ENCODE results near the gene TCP10L. TPM values are rescaled to one million over a fixed set of nuclear protein-coding genes. Genes with fewer than 3 reads are reported as not detected.

The TCP10L gene
- total and polyA plus RNA-seq, 2 of the 13 experiments (the other 11 are each of a cell fraction or from before 2014, with no cell fraction given): 0.90 to 2.4 TPM

DNA sequence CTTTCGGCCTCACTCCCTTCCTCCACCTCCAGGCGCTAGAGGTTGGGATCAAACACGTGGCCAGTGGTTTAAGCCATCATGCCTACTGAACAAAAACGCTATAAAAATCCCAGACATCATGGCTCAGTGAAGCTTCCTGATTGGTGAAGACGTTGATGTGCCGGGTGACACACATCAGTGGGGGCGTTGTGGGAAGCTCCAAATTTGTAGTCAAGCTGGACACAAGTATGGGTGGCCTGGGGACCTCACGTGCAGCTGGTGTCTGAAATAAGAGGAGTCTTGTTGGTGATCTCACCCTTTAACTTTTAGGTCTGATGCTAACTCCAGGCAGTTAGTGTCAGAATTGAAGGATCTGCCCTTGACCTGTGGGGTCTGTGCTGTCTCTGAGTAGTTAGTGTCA is 20.1 kb upstream of the TCP10L start:
- no peak for FAIRE-seq

DNA sequence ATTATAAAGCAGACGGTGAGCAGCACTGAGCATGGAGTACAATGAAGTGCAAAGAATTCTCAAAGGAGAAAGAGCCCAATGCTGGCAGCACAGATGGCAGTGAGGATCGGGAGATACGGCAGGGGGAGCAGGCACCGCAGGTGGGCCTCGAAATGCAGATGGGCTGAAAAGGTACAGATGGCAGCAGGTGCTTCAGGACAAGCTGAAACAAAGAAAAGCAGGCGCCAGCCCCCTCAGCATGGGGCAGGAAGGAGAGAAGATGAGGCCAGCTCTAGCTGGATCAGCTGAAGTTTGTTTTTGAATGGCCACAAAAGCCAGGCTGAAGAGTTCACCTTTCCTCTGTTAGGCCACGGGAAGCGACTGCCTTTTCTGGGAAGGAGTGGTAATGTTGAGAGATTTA is 19.1 kb upstream of the TCP10L start:
- Histone ChIP-seq H3K27ac (ENCODE audit: extremely low read length, insufficient read depth, low read length) (no peak overlapping the region), H3K9ac (ENCODE audit: insufficient read depth, low read depth, low read length) (no peak overlapping the region), H3K4me3 (replicated peaks in 1 of 3; ENCODE audit: insufficient read depth in 1 of 3, low read depth in 2 of 3, low read length in 3 of 3) (no peak overlapping the region), H3K36me3 (replicated peaks in 1 of 2; ENCODE audit: control insufficient read depth in 1 of 2, insufficient read depth in 2 of 2, low read length in 2 of 2) (peaks cover 28 to 64% of the 10 kb centered on the region in 2 experiments), H3K79me2 (ENCODE audit: insufficient read depth, low read length) (no peaks in the 10 kb centered on the region), H2AFZ (ENCODE audit: low read length) (no peak overlapping the region), H3K4me1 (ENCODE audit: insufficient read depth, low read length) (peaks cover 5% of the 10 kb centered on the region), H3K27me3 (ENCODE audit: control insufficient read depth in 1 of 2, insufficient read depth in 2 of 2, low read length in 2 of 2) (no peaks in the 10 kb centered on the region), H3K4me2 (ENCODE audit: low read depth, low read length) (no peak overlapping the region), H4K20me1 (ENCODE audit: insufficient read depth, low read length) (no peaks in the 10 kb centered on the region), H3K9me3 (ENCODE audit: low read length) (no peaks in the 10 kb centered on the region)
- CTCF ChIA-PET (ENCODE audit: low intra/inter-chr PET ratio, low total read pairs): no interaction called here
- FAIRE-seq: no peak
- no peak for TF ChIP-seq ZNF34 (CRISPR knock-in tag; IDR thresholded peaks at IDR 0.05; ENCODE audit: borderline replicate concordance)
- TF ChIP-seq, protein P1, sequence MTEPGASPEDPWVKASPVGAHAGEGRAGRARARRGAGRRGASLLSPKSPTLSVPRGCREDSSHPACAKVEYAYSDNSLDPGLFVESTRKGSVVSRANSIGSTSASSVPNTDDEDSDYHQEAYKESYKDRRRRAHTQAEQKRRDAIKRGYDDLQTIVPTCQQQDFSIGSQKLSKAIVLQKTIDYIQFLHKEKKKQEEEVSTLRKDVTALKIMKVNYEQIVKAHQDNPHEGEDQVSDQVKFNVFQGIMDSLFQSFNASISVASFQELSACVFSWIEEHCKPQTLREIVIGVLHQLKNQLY (CRISPR knock-in tag; IDR thresholded peaks at IDR 0.05): no peak
- TF ChIP-seq ZFP37 (CRISPR knock-in tag; IDR thresholded peaks at IDR 0.05; ENCODE audit: borderline replicate concordance): no peak
- TF ChIP-seq NPAS2 (CRISPR knock-in tag; IDR thresholded peaks at IDR 0.05; ENCODE audit: borderline replicate concordance): no peak
- TF ChIP-seq ARNT (IDR thresholded peaks at IDR 0.05): no peak
- TF ChIP-seq, protein P2, sequence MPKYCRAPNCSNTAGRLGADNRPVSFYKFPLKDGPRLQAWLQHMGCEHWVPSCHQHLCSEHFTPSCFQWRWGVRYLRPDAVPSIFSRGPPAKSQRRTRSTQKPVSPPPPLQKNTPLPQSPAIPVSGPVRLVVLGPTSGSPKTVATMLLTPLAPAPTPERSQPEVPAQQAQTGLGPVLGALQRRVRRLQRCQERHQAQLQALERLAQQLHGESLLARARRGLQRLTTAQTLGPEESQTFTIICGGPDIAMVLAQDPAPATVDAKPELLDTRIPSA (CRISPR knock-in tag; IDR thresholded peaks at IDR 0.05; ENCODE audit: borderline replicate concordance): no peak
- no peak for TF ChIP-seq ZNF441 (CRISPR knock-in tag; IDR thresholded peaks at IDR 0.05; ENCODE audit: borderline replicate concordance)
- TF ChIP-seq, protein P3, sequence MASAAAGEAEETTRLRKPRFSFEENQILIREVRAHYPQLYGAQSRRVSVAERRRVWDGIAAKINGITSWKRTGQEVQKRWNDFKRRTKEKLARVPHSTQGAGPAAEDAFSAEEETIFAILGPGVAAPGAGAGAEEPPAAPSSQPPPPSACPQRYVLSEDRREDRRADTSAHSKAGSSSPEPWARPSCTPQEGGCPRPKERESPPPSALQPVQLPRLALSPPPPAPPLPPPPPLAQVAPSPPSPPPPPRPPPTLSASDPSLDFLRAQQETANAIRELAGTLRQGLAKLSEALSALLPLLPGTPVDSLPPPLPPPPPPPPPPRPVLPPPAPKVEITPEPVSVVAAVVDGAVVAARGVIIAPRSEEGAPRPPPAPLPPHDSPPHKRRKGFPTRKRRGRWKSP (CRISPR knock-in tag; IDR thresholded peaks at IDR 0.05): no peak
- TF ChIP-seq SAP130 (CRISPR knock-in tag; IDR thresholded peaks at IDR 0.05; ENCODE audit: low read depth): no peak
- no peak for TF ChIP-seq ZNF350 (CRISPR knock-in tag; IDR thresholded peaks at IDR 0.05; ENCODE audit: borderline replicate concordance, low read depth)
- in situ Hi-C loops (cut with HindIII; ENCODE audit: extremely low pct_ligation_motif_present, low pct_unique_long_range_greater_than_20kb): no loop called here
- no peak for ATAC-seq
- POLR2A ChIA-PET: no interaction called here
- BruUV-seq (replicated peaks): no TSS peak
- intact Hi-C loops (cut with micrococcal nuclease; ENCODE audit: unreplicated experiment): loop anchor here (10.0 kb wide), 1 partner anchor 80 kb away; no protein-coding TSS in a partner anchor
- whole genome bisulfite sequencing (ENCODE audit: low lambda C conversion rate): 97% methylated on average over 8 of the region's 8 CpGs
- no peak for DNase-seq (ENCODE audit: low spot score)

More for the DNA sequence above, 20.1 kb upstream of the TCP10L start:
- ATAC-seq (no peak), DNase-seq (ENCODE audit: low spot score) (no peak)
- no peak overlapping the region for H3K4me2 ChIP-seq (ENCODE audit: low read depth, low read length)
- no peak for TF ChIP-seq ZNF552 (CRISPR knock-in tag; IDR thresholded peaks at IDR 0.05; ENCODE audit: borderline replicate concordance)
- no peak for TF ChIP-seq RELA (CRISPR knock-in tag; IDR thresholded peaks at IDR 0.05)
- no peaks in the 10 kb centered on the region for H3K27me3 ChIP-seq (ENCODE audit: control insufficient read depth in 1 of 2, insufficient read depth in 2 of 2, low read length in 2 of 2)
- no peak overlapping the region for H2AFZ ChIP-seq (ENCODE audit: low read length)
- WGBS (ENCODE audit: low lambda C conversion rate): 97% methylated on average over 8 of the region's 8 CpGs
- H3K4me3 ChIP-seq (replicated peaks in 1 of 3; ENCODE audit: insufficient read depth in 1 of 3, low read depth in 2 of 3, low read length in 3 of 3): no peak overlapping the region
- ChIA-PET CTCF (ENCODE audit: low intra/inter-chr PET ratio, low total read pairs) (no interaction called here), POLR2A (no interaction called here)
- H4K20me1 ChIP-seq (ENCODE audit: insufficient read depth, low read length): 0 out of 2 replicates have a peak, but pooled peaks cover 2% of the 10 kb centered on the region
- H3K9ac ChIP-seq (ENCODE audit: insufficient read depth, low read depth, low read length): no peak overlapping the region
- BruUV-seq (replicated peaks): no TSS peak
- H3K4me1 ChIP-seq (ENCODE audit: insufficient read depth, low read length): peaks cover 7% of the 10 kb centered on the region; the same call in 1 of the 2 replicates
- peaks cover 30 to 67% of the 10 kb centered on the region in 2 experiments for H3K36me3 ChIP-seq (replicated peaks in 1 of 2; ENCODE audit: control insufficient read depth in 1 of 2, insufficient read depth in 2 of 2, low read length in 2 of 2)
- peaks cover 7% of the 10 kb centered on the region for H3K79me2 ChIP-seq (ENCODE audit: insufficient read depth, low read length)
- in situ Hi-C loops (cut with HindIII; ENCODE audit: extremely low pct_ligation_motif_present, low pct_unique_long_range_greater_than_20kb) (no loop called here), intact Hi-C loops (cut with micrococcal nuclease; ENCODE audit: unreplicated experiment) (loop anchor here (10.0 kb wide), 1 partner anchor 81 kb away; no protein-coding TSS in a partner anchor)
- no peak overlapping the region for H3K27ac ChIP-seq (ENCODE audit: extremely low read length, insufficient read depth, low read length)
- no peaks in the 10 kb centered on the region for H3K9me3 ChIP-seq (ENCODE audit: low read length)

All from HepG2 (cell line).